ENCODE data around the gene LGALS3.

LGALS3 gene

GRCh38 chr14:55157080-55157479, 28.0 kb downstream of the LGALS3 start:
- TF ChIP-seq TCF4 (CRISPR knock-in tag; IDR thresholded peaks at IDR 0.05; ENCODE audit: borderline replicate concordance) (no peak), GLIS3 (CRISPR knock-in tag; IDR thresholded peaks at IDR 0.05) (no peak), ZNF70 (CRISPR knock-in tag; IDR thresholded peaks at IDR 0.05) (no peak), ZNF8 (CRISPR knock-in tag; IDR thresholded peaks at IDR 0.05) (no peak), ARNTL (CRISPR knock-in tag; IDR thresholded peaks at IDR 0.05; ENCODE audit: borderline replicate concordance, low read depth) (no peak), OSR1 (CRISPR knock-in tag; IDR thresholded peaks at IDR 0.05) (no peak), CSDC2 (CRISPR knock-in tag; IDR thresholded peaks at IDR 0.05) (no peak), ZNF565 (CRISPR knock-in tag; conservative IDR thresholded peaks at IDR 0.05; ENCODE audit: low read depth) (no peak), PATZ1 (CRISPR knock-in tag; IDR thresholded peaks at IDR 0.05; ENCODE audit: borderline replicate concordance) (no peak), RARB (CRISPR knock-in tag; IDR thresholded peaks at IDR 0.05) (no peak), ISL1 (CRISPR knock-in tag; IDR thresholded peaks at IDR 0.05) (no peak), ZC3H10 (CRISPR knock-in tag; IDR thresholded peaks at IDR 0.05) (no peak), ESRRG (CRISPR knock-in tag; IDR thresholded peaks at IDR 0.05) (no peak)

GRCh38 chr14:55158412-55158811, 29.4 kb downstream of the LGALS3 start:
- ATAC-seq = no peak

More at GRCh38 chr14:55157080-55157479, 28.0 kb downstream of the LGALS3 start:
- ATAC-seq = no peak

More at GRCh38 chr14:55158412-55158811, 29.4 kb downstream of the LGALS3 start:
- TF ChIP-seq TCF4 (CRISPR knock-in tag; IDR thresholded peaks at IDR 0.05; ENCODE audit: borderline replicate concordance) = no peak
- TF ChIP-seq CSRNP3 (CRISPR knock-in tag; IDR thresholded peaks at IDR 0.05) = no peak
- no peak for TF ChIP-seq ZFP3 (CRISPR knock-in tag; IDR thresholded peaks at IDR 0.05)
- no peak for TF ChIP-seq CSDC2 (CRISPR knock-in tag; IDR thresholded peaks at IDR 0.05)
- TF ChIP-seq ARNTL (CRISPR knock-in tag; IDR thresholded peaks at IDR 0.05; ENCODE audit: borderline replicate concordance, low read depth) = no peak
- TF ChIP-seq OSR1 (CRISPR knock-in tag; IDR thresholded peaks at IDR 0.05) = no peak
- TF ChIP-seq GLIS3 (CRISPR knock-in tag; IDR thresholded peaks at IDR 0.05) = no peak
- no peak for TF ChIP-seq POU6F1 (CRISPR knock-in tag; IDR thresholded peaks at IDR 0.05; ENCODE audit: borderline replicate concordance, low read depth)
- TF ChIP-seq ISL1 (CRISPR knock-in tag; IDR thresholded peaks at IDR 0.05) = no peak
- no peak for TF ChIP-seq RARB (CRISPR knock-in tag; IDR thresholded peaks at IDR 0.05)
- no peak for TF ChIP-seq ZNF8 (CRISPR knock-in tag; IDR thresholded peaks at IDR 0.05)
- no peak for TF ChIP-seq BACH2 (CRISPR knock-in tag; IDR thresholded peaks at IDR 0.05; ENCODE audit: borderline replicate concordance)
- no peak for TF ChIP-seq PPARA (CRISPR knock-in tag; IDR thresholded peaks at IDR 0.05; ENCODE audit: borderline replicate concordance)
- TF ChIP-seq TSHZ2 (CRISPR knock-in tag; IDR thresholded peaks at IDR 0.05) = no peak
